ENCODE results near the gene ZNF160. TPM values are rescaled to one million over a fixed set of nuclear protein-coding genes. Genes with fewer than 3 reads are reported as not detected.
A peak's percentile ranks its signal among the peaks of the same experiment; 100 is the strongest.
"Not testable (repeated sequence)": the region's sequence is repeated elsewhere in the genome, so short reads cannot be mapped to it uniquely, and the experiment has no call there.

Gene ZNF160
- total RNA-seq = 10 to 100 TPM; 23.5 to 25.2 TPM

DNA sequence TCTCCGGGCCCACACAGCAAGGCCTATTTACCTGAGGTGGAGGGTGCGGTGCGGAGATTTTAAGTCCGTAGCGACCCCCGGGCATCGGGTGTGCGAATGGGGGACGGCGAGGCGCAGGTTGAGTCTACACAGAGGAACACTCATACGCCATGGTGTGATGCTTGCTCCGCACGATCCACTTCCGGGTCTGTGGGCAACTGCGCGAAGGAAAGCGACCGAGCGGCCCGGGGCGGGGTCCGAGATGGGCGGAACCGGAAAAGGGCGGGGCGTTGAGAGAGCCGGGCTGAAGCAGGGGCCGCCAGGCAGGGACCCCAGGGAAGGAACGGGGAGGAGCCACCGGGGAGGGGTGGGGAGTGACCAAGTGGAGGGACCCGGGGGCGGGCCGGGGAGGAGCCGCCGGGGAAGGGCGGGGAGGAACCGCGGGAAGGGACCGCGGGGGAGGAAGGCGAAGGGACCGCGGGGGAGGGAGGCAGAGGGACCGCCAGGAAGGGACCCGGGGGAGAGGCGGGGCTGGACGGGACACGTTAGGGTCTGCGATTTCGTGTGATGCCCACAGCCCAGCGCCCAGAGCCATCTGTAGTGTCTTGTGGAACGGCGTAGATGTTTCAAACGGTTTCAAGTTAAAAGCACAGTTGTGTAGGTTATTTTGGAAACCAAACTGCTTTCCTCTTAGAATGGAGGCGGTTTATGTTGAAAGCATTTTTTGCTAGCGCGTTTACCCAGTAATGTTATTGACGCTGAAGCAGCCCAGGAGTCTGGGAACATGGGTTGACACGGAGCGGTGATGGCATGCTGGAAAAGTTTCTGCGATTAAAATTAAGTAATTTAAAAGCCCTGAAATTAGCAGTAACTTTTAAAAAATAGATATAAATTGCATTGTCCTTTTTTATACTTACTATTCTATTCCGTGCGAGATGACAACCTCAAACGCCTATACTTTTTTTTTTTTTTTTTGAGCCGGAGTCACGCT, at the start of gene ZNF160:
TSS of gene ZNF160 (minus strand) at position 189 of the 970 bp plus-strand sequence. CDS start 17,146 bp downstream, outside the sequence.
- Mint-ChIP-seq H3K9me3 (peaks cover 23% of the 10 kb centered on the region), H3K4me3 (peak within 1 kb of the TSS; percentile 82), H3K36me3 (ENCODE audit: low read depth) (peaks cover 29% of the 10 kb centered on the region), H3K4me1 (ENCODE audit: low read depth) (peaks cover 22% of the 10 kb centered on the region), H3K27ac (peak within 1 kb of the TSS; percentile 84), H3K27me3 (ENCODE audit: low read depth) (no peaks in the 10 kb centered on the region)
- peak; percentile 99 for DNase-seq
- intact Hi-C loops (cut with micrococcal nuclease) = loop anchor here (1.0 to 2.0 kb wide), 5 partner anchors 55 to 417 kb away; partner anchors contain the start of genes ZNF347, ZNF665, ZNF813 and ZNF816
- CTCF ChIA-PET = no interaction called here

DNA sequence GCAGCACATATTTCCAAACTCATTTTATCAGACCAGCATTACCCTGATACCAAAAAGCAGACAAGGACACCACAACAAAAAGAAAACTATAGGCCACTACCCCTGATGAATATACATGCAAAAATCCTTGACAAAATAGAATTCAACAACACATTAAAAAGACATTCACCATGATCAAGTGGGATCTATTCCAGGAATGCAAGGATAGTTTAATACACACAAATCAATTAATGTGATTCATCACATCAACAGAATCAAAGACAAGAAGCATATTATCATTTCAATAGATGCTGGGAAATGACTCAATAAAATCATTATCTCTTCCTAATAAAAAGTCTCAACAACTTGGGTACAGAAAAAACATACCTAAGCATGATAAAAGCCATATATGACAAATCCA, 44.4 kb upstream of the ZNF160 start:
- Mint-ChIP-seq H3K9me3 (peaks cover 61% of the 10 kb centered on the region), H3K27ac (no peak overlapping the region), H3K27me3 (ENCODE audit: low read depth) (no peaks in the 10 kb centered on the region), H3K4me1 (ENCODE audit: low read depth) (no peaks in the 10 kb centered on the region), H3K36me3 (ENCODE audit: low read depth) (peaks cover 88% of the 10 kb centered on the region), H3K4me3 (no peak overlapping the region)
- DNase-seq = no peak
- intact Hi-C loops (cut with micrococcal nuclease) = no loop called here
- CTCF ChIA-PET = no interaction called here

DNA sequence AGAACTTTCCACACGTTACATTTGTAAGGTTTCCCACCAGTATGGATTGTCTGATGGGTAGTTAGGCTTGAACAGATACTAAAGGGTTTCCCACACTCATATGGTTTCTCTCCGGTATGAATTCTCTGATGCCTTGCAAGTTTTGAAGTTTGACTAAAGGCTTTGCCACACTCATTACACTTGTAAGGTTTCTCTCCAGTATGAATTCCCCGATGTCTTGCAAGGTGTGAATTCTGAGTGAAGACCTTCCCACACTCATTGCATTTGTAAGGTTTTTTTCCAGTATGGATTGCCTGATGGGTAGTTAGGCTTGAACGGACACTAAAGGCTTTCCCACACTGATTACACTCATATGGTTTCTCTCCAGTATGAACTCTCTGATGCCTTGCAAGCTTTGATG, 37.1 kb upstream of the ZNF160 start:
- CTCF ChIA-PET = no interaction called here
- H3K9me3 Mint-ChIP-seq = peaks cover 62% of the 10 kb centered on the region
- no peak overlapping the region for H3K27ac Mint-ChIP-seq

DNA sequence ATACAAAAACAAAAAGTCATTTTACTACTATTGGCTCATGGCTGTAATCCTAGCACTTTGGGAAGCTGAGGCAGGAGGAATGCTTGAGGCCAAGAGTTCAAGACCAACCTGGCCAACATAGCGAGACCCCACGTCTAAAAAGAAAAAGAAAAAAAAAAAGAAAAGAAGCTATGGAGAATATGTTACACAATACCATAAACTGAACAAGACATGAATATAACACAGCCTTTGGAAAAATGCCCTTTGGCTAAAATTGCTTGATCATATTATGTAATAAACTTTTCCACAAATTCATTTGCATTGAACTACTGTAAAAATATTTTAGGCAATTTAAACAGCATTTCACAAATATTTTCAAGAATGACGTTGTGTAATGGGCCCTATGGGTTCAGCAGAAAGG, 33.2 kb upstream of the ZNF160 start:
- Mint-ChIP-seq H3K4me1 (ENCODE audit: low read depth) (peaks cover 7% of the 10 kb centered on the region), H3K4me3 (no peak overlapping the region), H3K27me3 (ENCODE audit: low read depth) (peaks cover 8% of the 10 kb centered on the region), H3K9me3 (peaks cover 59% of the 10 kb centered on the region), H3K27ac (no peak overlapping the region), H3K36me3 (ENCODE audit: low read depth) (peaks cover 44% of the 10 kb centered on the region)
- CTCF ChIA-PET = no interaction called here
- no peak for DNase-seq
- intact Hi-C loops (cut with micrococcal nuclease) = no loop called here

More for the DNA sequence above, 37.1 kb upstream of the ZNF160 start:
- intact Hi-C loops (cut with micrococcal nuclease) = no loop called here
- Mint-ChIP-seq H3K4me3 (no peak overlapping the region), H3K36me3 (ENCODE audit: low read depth) (peaks cover 61% of the 10 kb centered on the region), H3K4me1 (ENCODE audit: low read depth) (no peaks in the 10 kb centered on the region), H3K27me3 (ENCODE audit: low read depth) (no peaks in the 10 kb centered on the region)
- no peak for DNase-seq

DNA sequence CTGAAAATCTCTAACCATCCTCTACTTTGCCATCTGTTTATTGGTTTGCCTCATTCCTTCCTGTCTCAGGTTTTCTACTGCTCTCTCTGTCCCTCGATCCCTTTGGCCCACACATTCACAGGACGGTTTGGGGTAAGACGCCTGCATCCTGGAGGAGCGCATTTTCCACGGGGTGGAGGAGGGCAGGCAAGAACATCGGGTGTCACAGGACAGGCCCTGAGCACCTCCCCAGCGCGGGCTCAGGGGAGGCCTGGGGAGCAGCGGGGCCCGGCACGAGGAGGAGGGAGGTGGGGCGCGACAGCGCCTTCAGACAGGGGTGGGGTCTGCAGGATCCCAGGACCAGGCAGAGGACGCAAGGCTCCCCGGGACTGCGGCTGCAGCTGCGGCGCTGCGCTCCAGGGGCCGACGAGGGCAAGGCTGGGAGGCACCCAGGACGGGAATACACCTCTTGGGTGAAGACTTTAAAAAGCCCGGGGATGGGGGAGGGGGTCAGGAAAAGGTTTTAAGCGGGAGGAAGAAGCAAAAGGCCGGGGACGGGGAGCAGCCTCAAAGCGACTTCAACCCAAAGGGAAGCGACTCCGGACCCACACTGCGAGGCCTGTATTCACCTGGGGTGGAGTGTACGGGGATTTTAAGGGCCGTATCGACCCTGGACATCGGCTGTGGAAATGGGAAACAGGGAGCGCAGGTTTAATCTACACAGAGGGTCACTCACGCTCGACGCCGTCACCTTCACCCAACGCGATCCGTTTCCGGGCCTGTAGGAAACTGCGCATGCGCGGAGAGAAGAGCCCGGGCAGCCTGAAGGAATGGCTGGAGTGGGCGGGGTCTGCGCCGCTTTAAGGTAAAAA, 29.1 kb upstream of the ZNF160 start, which contains the start of gene ZNF415:
TSS of gene ZNF415 (minus strand) at position 770 of the 851 bp plus-strand sequence. CDS start 10,234 bp downstream, outside the sequence.
- intact Hi-C loops (cut with micrococcal nuclease) = no loop called here
- CTCF ChIA-PET = no interaction called here
- H3K4me3 Mint-ChIP-seq = peak within 1 kb of the TSS; percentile 62
- no peak within 1 kb of the TSS for H3K27ac Mint-ChIP-seq
- H3K9me3 Mint-ChIP-seq = peaks cover 48% of the 10 kb centered on the region
- peaks cover 36% of the 10 kb centered on the region for H3K36me3 Mint-ChIP-seq (ENCODE audit: low read depth)
- DNase-seq = peak; percentile 63
- H3K27me3 Mint-ChIP-seq (ENCODE audit: low read depth) = peaks cover 13% of the 10 kb centered on the region
- peaks cover 9% of the 10 kb centered on the region for H3K4me1 Mint-ChIP-seq (ENCODE audit: low read depth)

DNA sequence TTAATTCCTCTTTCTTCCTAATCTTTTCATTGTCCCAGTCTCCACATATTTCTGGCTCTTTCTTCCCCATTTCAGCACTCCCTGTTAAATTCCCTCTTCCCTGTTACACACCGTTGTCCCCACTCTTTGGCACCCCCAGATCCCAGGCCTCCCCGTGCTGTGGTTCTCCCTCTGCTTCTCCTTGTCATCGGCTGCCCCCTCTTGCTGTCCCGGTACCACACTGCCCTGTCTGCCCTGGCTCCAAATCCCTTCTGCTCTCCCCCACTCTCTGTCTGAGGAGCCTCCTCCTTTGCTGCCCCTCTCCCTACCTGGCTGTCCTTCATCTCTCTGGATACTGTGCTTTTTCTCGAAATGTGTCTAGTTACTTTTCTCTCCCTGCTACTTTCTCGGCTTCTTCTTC, 28.5 kb upstream of the ZNF160 start:
- intact Hi-C loops (cut with micrococcal nuclease) = no loop called here

DNA sequence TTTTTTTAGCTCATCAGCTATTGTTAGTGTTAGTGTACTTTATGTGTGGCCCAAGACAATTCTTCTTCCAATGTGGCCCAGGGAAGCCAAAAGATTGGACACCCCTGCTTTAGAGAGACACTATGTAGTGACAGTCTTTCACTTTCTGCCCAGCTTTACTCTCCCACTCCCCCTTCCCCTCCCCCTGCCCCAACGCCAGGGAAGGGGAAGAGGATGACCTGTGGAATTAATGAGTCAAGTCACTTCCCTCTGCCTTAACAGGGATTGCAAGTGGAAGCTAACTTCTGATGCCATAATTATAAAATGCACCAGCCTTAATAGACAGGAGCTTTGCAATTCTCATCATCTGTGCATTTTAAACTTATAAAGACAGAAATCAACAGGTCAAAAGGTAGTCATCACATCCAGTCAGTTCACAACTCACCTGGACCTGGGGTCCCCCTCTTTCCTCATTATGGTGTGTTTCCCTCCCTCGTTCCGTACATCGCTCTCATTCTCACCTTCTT, 27.9 kb upstream of the ZNF160 start:
- CTCF ChIA-PET = no interaction called here
- no peak overlapping the region for H3K27ac Mint-ChIP-seq
- peaks cover 44% of the 10 kb centered on the region for H3K9me3 Mint-ChIP-seq
- H3K27me3 Mint-ChIP-seq (ENCODE audit: low read depth) = peaks cover 13% of the 10 kb centered on the region
- peaks cover 9% of the 10 kb centered on the region for H3K4me1 Mint-ChIP-seq (ENCODE audit: low read depth)
- DNase-seq = no peak
- no peak overlapping the region for H3K4me3 Mint-ChIP-seq
- intact Hi-C loops (cut with micrococcal nuclease) = no loop called here
- peaks cover 36% of the 10 kb centered on the region for H3K36me3 Mint-ChIP-seq (ENCODE audit: low read depth)

More for the DNA sequence above, 28.5 kb upstream of the ZNF160 start:
- CTCF ChIA-PET = no interaction called here
- H3K4me3 Mint-ChIP-seq = peak overlapping the region; percentile 62
- no peak for DNase-seq
- H3K36me3 Mint-ChIP-seq (ENCODE audit: low read depth) = peaks cover 37% of the 10 kb centered on the region
- peaks cover 9% of the 10 kb centered on the region for H3K4me1 Mint-ChIP-seq (ENCODE audit: low read depth)
- peaks cover 47% of the 10 kb centered on the region for H3K9me3 Mint-ChIP-seq
- no peak overlapping the region for H3K27ac Mint-ChIP-seq
- H3K27me3 Mint-ChIP-seq (ENCODE audit: low read depth) = peaks cover 13% of the 10 kb centered on the region

DNA sequence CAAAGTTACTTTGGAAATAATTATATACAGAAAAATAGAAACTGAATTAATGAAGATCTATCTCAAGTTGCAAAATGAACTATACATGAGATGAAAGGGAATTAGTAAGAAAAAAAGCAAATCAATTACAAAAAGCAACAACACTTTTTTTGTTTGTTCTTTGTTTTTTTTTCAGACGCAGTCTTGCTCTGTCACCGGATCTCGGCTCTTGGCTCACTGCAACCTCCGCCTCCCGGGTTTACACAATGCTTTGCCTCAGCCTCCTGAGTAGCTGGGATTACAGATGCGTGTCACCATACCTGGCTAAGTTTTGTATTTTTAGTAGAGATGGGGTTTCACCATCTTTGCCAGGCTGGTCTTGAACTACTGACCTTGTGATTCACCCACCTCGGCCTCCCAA, 27.3 kb upstream of the ZNF160 start:
- Mint-ChIP-seq H3K9me3 (peaks cover 42% of the 10 kb centered on the region), H3K4me3 (no peak overlapping the region), H3K27ac (no peak overlapping the region), H3K27me3 (ENCODE audit: low read depth) (peaks cover 13% of the 10 kb centered on the region), H3K4me1 (ENCODE audit: low read depth) (peaks cover 9% of the 10 kb centered on the region), H3K36me3 (ENCODE audit: low read depth) (peaks cover 33% of the 10 kb centered on the region)
- no peak for DNase-seq
- intact Hi-C loops (cut with micrococcal nuclease) = no loop called here
- CTCF ChIA-PET = no interaction called here

DNA sequence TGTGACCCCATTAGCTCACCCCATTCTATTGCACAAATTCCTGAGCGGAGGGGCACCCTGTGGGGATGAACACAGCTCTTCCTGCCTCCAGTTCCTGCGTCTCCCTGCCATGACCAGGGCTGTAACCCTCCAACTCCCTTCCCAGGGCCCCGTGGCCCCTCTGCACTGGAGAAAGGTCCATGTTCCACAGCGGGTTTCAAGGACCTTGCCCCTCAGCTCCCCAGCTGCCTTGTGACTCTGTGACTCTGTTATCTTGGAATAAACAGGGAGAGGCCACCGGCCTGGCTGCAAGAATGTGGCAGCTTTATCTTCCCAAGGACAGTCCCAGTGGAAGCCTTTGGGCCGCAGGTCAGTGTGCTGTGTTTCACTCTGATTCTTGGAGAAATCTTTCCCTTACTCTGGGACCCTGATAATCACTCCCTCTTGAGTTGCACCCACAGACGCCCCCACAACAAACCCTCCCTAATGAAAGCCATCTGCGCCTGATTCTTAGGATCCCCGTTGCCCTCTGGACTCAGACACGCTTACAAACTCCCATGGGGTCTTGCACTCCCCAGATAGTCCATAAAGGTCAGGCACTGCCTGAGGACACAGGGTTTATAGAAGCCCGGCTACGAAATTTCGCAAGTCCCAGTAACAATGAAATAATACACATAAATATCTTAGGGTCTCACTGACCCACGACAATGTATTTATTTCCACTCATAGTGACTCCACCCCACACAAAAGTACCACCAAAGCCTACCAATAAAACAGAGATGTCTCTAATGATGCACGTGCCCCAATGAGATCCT, 23.7 kb upstream of the ZNF160 start:
- H3K4me3 Mint-ChIP-seq; H3K27ac Mint-ChIP-seq; CTCF ChIA-PET; intact Hi-C loops (cut with micrococcal nuclease); H3K4me1 Mint-ChIP-seq (ENCODE audit: low read depth); DNase-seq: not testable (repeated sequence)
- H3K36me3 Mint-ChIP-seq (ENCODE audit: low read depth) = peaks cover 31% of the 10 kb centered on the region
- H3K27me3 Mint-ChIP-seq (ENCODE audit: low read depth) = peaks cover 10% of the 10 kb centered on the region
- H3K9me3 Mint-ChIP-seq = peaks cover 32% of the 10 kb centered on the region

DNA sequence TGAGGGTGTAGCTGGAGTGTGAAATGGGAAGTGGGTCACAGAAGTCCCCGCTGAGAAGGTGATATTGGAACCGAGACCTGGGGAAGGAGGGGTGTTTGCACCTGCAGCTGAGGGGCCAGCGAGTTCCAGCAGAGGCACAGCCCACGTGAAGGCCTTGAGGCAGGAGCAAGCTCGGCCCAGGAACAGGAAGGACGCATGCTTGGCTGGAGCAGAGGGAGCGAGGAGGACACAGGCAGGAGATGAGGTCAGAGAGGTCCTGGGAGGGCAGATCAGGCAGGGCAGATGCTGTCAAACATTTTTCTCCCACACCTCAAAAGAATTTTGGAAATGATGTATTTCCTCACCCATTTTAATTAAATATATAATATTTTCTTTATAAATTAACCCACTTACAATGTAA, 20.2 kb upstream of the ZNF160 start:
- H3K27ac Mint-ChIP-seq = no peak overlapping the region
- DNase-seq = no peak
- no peaks in the 10 kb centered on the region for H3K4me1 Mint-ChIP-seq (ENCODE audit: low read depth)
- CTCF ChIA-PET = no interaction called here
- intact Hi-C loops (cut with micrococcal nuclease) = no loop called here
- no peak overlapping the region for H3K4me3 Mint-ChIP-seq
- H3K36me3 Mint-ChIP-seq (ENCODE audit: low read depth) = peaks cover 26% of the 10 kb centered on the region
- H3K9me3 Mint-ChIP-seq = peaks cover 28% of the 10 kb centered on the region
- H3K27me3 Mint-ChIP-seq (ENCODE audit: low read depth) = no peaks in the 10 kb centered on the region

DNA sequence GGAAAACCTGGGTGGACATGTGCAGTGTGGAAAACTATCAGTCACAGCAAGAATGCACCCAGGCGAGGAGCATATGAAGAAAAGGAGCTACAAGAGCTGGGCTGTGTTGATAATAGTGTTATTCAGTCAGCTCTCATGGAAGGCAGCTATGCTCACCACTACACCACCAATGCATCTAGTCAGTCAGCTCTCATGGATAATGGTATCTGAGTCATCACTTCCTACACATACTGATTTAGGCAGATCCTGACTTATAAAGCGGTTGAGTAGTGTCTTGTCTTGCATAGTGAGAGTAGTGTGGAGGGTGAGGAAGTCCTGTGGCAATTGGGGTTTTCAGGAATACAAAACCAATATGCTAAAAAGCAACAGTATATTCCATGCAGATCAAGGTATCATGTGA, 9.1 kb upstream of the ZNF160 start:
- Mint-ChIP-seq H3K27ac (no peak overlapping the region), H3K9me3 (peaks cover 54% of the 10 kb centered on the region), H3K4me3 (no peak overlapping the region), H3K36me3 (ENCODE audit: low read depth) (peaks cover 49% of the 10 kb centered on the region), H3K4me1 (ENCODE audit: low read depth) (no peaks in the 10 kb centered on the region), H3K27me3 (ENCODE audit: low read depth) (peaks cover 2% of the 10 kb centered on the region)
- intact Hi-C loops (cut with micrococcal nuclease) = no loop called here
- CTCF ChIA-PET = no interaction called here
- no peak for DNase-seq
